Type B pancreatic cell (in vitro differentiated cells): ENCODE data around the gene UBIAD1. TPM values are rescaled to one million over a fixed set of nuclear protein-coding genes. Genes with fewer than 3 reads are reported as not detected.
"Not testable (repeated sequence)": the region's sequence is repeated elsewhere in the genome, so short reads cannot be mapped to it uniquely, and the experiment has no call there.

Experiments used
- DNase-seq: peaks from one replicate; pipeline ENCODE4 v3.0.0; 2021; ENCODE audit warnings: mixed read lengths; ENCODE audit not compliant: unreplicated experiment; ENCODE audit errors: extremely low spot score
- H3K27ac Mint-ChIP-seq: 2 replicates; pipeline ENCODE4 v1.8.0; 2021; ENCODE audit warnings: mild to moderate bottlenecking, mixed read lengths
- H3K27me3 Mint-ChIP-seq: 2 replicates; pipeline ENCODE4 v1.8.0; 2021; ENCODE audit warnings: mixed read lengths
- H3K36me3 Mint-ChIP-seq: 2 replicates; pipeline ENCODE4 v1.8.0; 2021; ENCODE audit warnings: mixed read lengths
- H3K4me1 Mint-ChIP-seq: one replicate; pipeline ENCODE4 v1.8.0; 2021; ENCODE audit warnings: mixed read lengths; ENCODE audit not compliant: unreplicated experiment
- H3K4me3 Mint-ChIP-seq: 2 replicates; pipeline ENCODE4 v1.8.0; 2021; ENCODE audit warnings: mild to moderate bottlenecking, mixed read lengths
- H3K9me3 Mint-ChIP-seq: 2 replicates; pipeline ENCODE4 v1.8.0; 2021; ENCODE audit warnings: mixed read lengths
- CTCF ChIP-seq: fragments of 200-600 bp; sonication (generic); conservative IDR thresholded peaks from 2 replicates; pipeline ENCODE4 v1.5.0; 2021; ENCODE audit warnings: antibody characterized with exemption, mild to moderate bottlenecking
- total RNA-seq: library from RNA; stranded (reverse); gene quantifications from 2 replicates; pipeline ENCODE4 v1.2.1, GENCODE V29; 2021; ENCODE audit warnings: low replicate concordance

Gene UBIAD1
- total RNA-seq, 1 donor from 2014 or later: 17.1 TPM

- Mint-ChIP-seq H3K36me3 (peaks cover 8% of the 10 kb centered on the region), H3K27me3 (no peaks in the 10 kb centered on the region), H3K4me1 (no peaks in the 10 kb centered on the region), H3K9me3 (no peaks in the 10 kb centered on the region), H3K27ac (no peak overlapping the region), H3K4me3 (no peak overlapping the region)
- no peak for DNase-seq
- no peak for TF ChIP-seq CTCF
Observed at GRCh38 chr1:11298390-11299224, 25.6 kb downstream of the UBIAD1 start.

GRCh38 chr1:11299225-11299574 is 26.2 kb downstream of the UBIAD1 start:
- DNase-seq: no peak
- Mint-ChIP-seq H3K27ac (no peak overlapping the region), H3K27me3 (no peaks in the 10 kb centered on the region), H3K4me3 (no peak overlapping the region), H3K4me1 (no peaks in the 10 kb centered on the region), H3K9me3 (no peaks in the 10 kb centered on the region), H3K36me3 (peaks cover 8% of the 10 kb centered on the region)
- no peak for TF ChIP-seq CTCF

- Mint-ChIP-seq H3K36me3 (no peaks in the 10 kb centered on the region), H3K4me3 (no peak overlapping the region), H3K27ac (no peak overlapping the region), H3K9me3 (no peaks in the 10 kb centered on the region), H3K27me3 (no peaks in the 10 kb centered on the region), H3K4me1 (no peaks in the 10 kb centered on the region)
- DNase-seq: no peak
- no peak for TF ChIP-seq CTCF
Observed at GRCh38 chr1:11301601-11302000, 28.6 kb downstream of the UBIAD1 start.

GRCh38 chr1:11302366-11302765 is 29.4 kb downstream of the UBIAD1 start:
- DNase-seq: no peak
- no peak overlapping the region for H3K27ac Mint-ChIP-seq
- no peaks in the 10 kb centered on the region for H3K36me3 Mint-ChIP-seq
- no peaks in the 10 kb centered on the region for H3K27me3 Mint-ChIP-seq
- TF ChIP-seq CTCF: no peak
- H3K4me3 Mint-ChIP-seq: no peak overlapping the region
- H3K9me3 Mint-ChIP-seq: no peaks in the 10 kb centered on the region
- H3K4me1 Mint-ChIP-seq: no peaks in the 10 kb centered on the region

GRCh38 chr1:11305516-11305915 is 32.5 kb downstream of the UBIAD1 start:
- H3K27ac Mint-ChIP-seq, H3K4me3 Mint-ChIP-seq, H3K27me3 Mint-ChIP-seq, DNase-seq, H3K9me3 Mint-ChIP-seq, H3K36me3 Mint-ChIP-seq, H3K4me1 Mint-ChIP-seq: not testable (repeated sequence)

- Mint-ChIP-seq H3K9me3 (no peaks in the 10 kb centered on the region), H3K4me3 (no peak overlapping the region), H3K27ac (no peak overlapping the region), H3K4me1 (peaks cover 6% of the 10 kb centered on the region), H3K36me3 (no peaks in the 10 kb centered on the region), H3K27me3 (peaks cover 9% of the 10 kb centered on the region)
- DNase-seq: no peak
- TF ChIP-seq CTCF: no peak
Observed at GRCh38 chr1:11307852-11308251, 34.9 kb downstream of the UBIAD1 start.
